Ishikawa (cell line): ENCODE data around the gene WNT4.

Source experiments
- CEBPB ChIP-seq: IDR thresholded peaks from 2 replicates; pipeline ENCODE4 v1.6.1; 2012
- CREB1 ChIP-seq: IDR thresholded peaks from 2 replicates; pipeline ENCODE4 v1.6.1; 2012; ENCODE audit warnings: low read depth
- EGR1 ChIP-seq: IDR thresholded peaks from 2 replicates; pipeline ENCODE4 v1.6.1; 2012
- EP300 ChIP-seq: IDR thresholded peaks from 2 replicates; pipeline ENCODE4 v1.6.1; 2012; ENCODE audit warnings: borderline replicate concordance
- FOXM1 ChIP-seq: IDR thresholded peaks from 2 replicates; pipeline ENCODE4 v1.6.1; 2012; ENCODE audit warnings: low read depth, borderline replicate concordance
- MAX ChIP-seq: IDR thresholded peaks from 2 replicates; pipeline ENCODE4 v1.6.1; 2012
- NFIC ChIP-seq: IDR thresholded peaks from 2 replicates; pipeline ENCODE4 v1.6.1; 2012
- RAD21 ChIP-seq: IDR thresholded peaks from 2 replicates; pipeline ENCODE4 v1.6.1; 2012; ENCODE audit warnings: low read depth
- REST ChIP-seq: IDR thresholded peaks from 2 replicates; pipeline ENCODE4 v1.6.1; 2012; ENCODE audit warnings: low read depth, mild to moderate bottlenecking
- TAF1 ChIP-seq: IDR thresholded peaks from 2 replicates; pipeline ENCODE4 v1.6.1; 2012; ENCODE audit warnings: low read depth, mild to moderate bottlenecking
- TCF12 ChIP-seq: IDR thresholded peaks from 2 replicates; pipeline ENCODE4 v1.6.1; 2012; ENCODE audit warnings: low read depth
- TEAD4 ChIP-seq: IDR thresholded peaks from 2 replicates; pipeline ENCODE4 v1.6.1; 2012
- USF1 ChIP-seq: IDR thresholded peaks from 2 replicates; pipeline ENCODE4 v1.6.1; 2012
- YY1 ChIP-seq: IDR thresholded peaks from 2 replicates; pipeline ENCODE4 v1.6.1; 2012; ENCODE audit warnings: low read depth

- no peak for TF ChIP-seq TAF1
- TF ChIP-seq MAX, result no peak
- TF ChIP-seq REST, result no peak
- no peak for TF ChIP-seq TEAD4
- TF ChIP-seq CEBPB, result no peak
- TF ChIP-seq EP300, result no peak
- no peak for TF ChIP-seq TCF12
- no peak for TF ChIP-seq EGR1
- no peak for TF ChIP-seq FOXM1
- TF ChIP-seq RAD21, result no peak
- no peak for TF ChIP-seq CREB1
- no peak for TF ChIP-seq USF1
- TF ChIP-seq YY1, result no peak
- TF ChIP-seq NFIC, result no peak
Observed at GRCh38 chr1:22104094-22104493, 38.8 kb downstream of the WNT4 start.
